Trophoblast cell (in vitro differentiated cells and primary cell): Measurements from ENCODE around the gene IL1F10.
A peak's percentile ranks its signal among the peaks of the same experiment; 100 is the strongest.

Experiments used
- DNase-seq, 2 donors: peaks; one replicate each; pipeline ENCODE4 v3.0.0-alpha.2; 2016
- H2AFZ ChIP-seq: 2 replicates; pipeline ENCODE4 v1.6.1; 2013; ENCODE audit warnings: low read length, moderate library complexity, mild to moderate bottlenecking; ENCODE audit not compliant: insufficient read depth, poor library complexity
- H2AK5ac ChIP-seq: 2 replicates; pipeline ENCODE4 v1.6.1; 2013; ENCODE audit warnings: mild to moderate bottlenecking, low read length
- H2BK120ac ChIP-seq: 2 replicates; pipeline ENCODE4 v1.6.1; 2013; ENCODE audit warnings: low read length, mild to moderate bottlenecking, moderate library complexity; ENCODE audit not compliant: insufficient read depth, poor library complexity
- H2BK12ac ChIP-seq: 2 replicates; pipeline ENCODE4 v1.6.1; 2013; ENCODE audit warnings: mild to moderate bottlenecking, low read length, moderate library complexity
- H2BK5ac ChIP-seq: 2 replicates; pipeline ENCODE4 v1.6.1; 2013; ENCODE audit warnings: low read length, low read depth, moderate library complexity, mild to moderate bottlenecking; ENCODE audit not compliant: poor library complexity
- H3K14ac ChIP-seq: 2 replicates; pipeline ENCODE4 v1.6.1; 2013; ENCODE audit warnings: mild to moderate bottlenecking, low read length
- H3K18ac ChIP-seq: 2 replicates; pipeline ENCODE4 v1.6.1; 2013; ENCODE audit warnings: mild to moderate bottlenecking, low read length
- H3K23ac ChIP-seq: 2 replicates; pipeline ENCODE4 v1.6.1; 2013; ENCODE audit warnings: low read length
- H3K27ac ChIP-seq: 2 replicates; pipeline ENCODE4 v1.5.1; 2013; ENCODE audit warnings: low read depth, mild to moderate bottlenecking, inconsistent platforms, low read length, moderate library complexity
- H3K27me3 ChIP-seq: 2 replicates; pipeline ENCODE4 v1.6.1; 2013; ENCODE audit warnings: inconsistent platforms, mild to moderate bottlenecking, low read length, moderate library complexity; ENCODE audit not compliant: insufficient read depth
- H3K36me3 ChIP-seq, 2 experiments: 1 replicate in 1 of 2; 2 replicates in 1 of 2; pipeline ENCODE4 v1.6.1; 2013; ENCODE audit warnings: low read length in 2 of 2, mild to moderate bottlenecking in 2 of 2, moderate library complexity in 1 of 2; ENCODE audit not compliant: insufficient read depth in 2 of 2, control insufficient read depth in 1 of 2
- H3K4ac ChIP-seq: 2 replicates; pipeline ENCODE4 v1.6.1; 2013; ENCODE audit warnings: low read depth, mild to moderate bottlenecking, low read length, moderate library complexity
- H3K4me1 ChIP-seq, 2 experiments: 1 replicate in 1 of 2; 2 replicates in 1 of 2; pipeline ENCODE4 v1.6.1; 2013; ENCODE audit warnings: low read length in 2 of 2, mild to moderate bottlenecking in 2 of 2, moderate library complexity in 1 of 2; ENCODE audit not compliant: insufficient read depth in 2 of 2, control insufficient read depth in 1 of 2
- H3K4me2 ChIP-seq: 2 replicates; pipeline ENCODE4 v1.6.1; 2013; ENCODE audit warnings: inconsistent platforms, mild to moderate bottlenecking, low read length, moderate library complexity
- H3K4me3 ChIP-seq: 2 replicates; pipeline ENCODE4 v1.5.1; 2013; ENCODE audit warnings: mild to moderate bottlenecking, low read depth, low read length, inconsistent platforms
- H3K79me1 ChIP-seq: one replicate; pipeline ENCODE4 v1.6.1; 2013; ENCODE audit warnings: low read length
- H3K79me2 ChIP-seq: 2 replicates; pipeline ENCODE4 v1.6.1; 2013; ENCODE audit warnings: low read length, mild to moderate bottlenecking; ENCODE audit not compliant: control insufficient read depth, insufficient read depth, poor library complexity
- H3K9ac ChIP-seq: 2 replicates; pipeline ENCODE4 v1.6.1; 2013; ENCODE audit warnings: mild to moderate bottlenecking, low read length
- H3K9me3 ChIP-seq: 2 replicates; pipeline ENCODE4 v1.6.1; 2013; ENCODE audit warnings: low read depth, mild to moderate bottlenecking, control low read depth, inconsistent platforms, low read length; ENCODE audit not compliant: insufficient read depth
- H4K12ac ChIP-seq: 2 replicates; pipeline ENCODE4 v1.6.1; 2013; ENCODE audit warnings: low read depth, mild to moderate bottlenecking, low read length, moderate library complexity
- H4K8ac ChIP-seq: 2 replicates; pipeline ENCODE4 v1.6.1; 2013; ENCODE audit warnings: low read depth, mild to moderate bottlenecking, low read length, moderate library complexity
- H4K91ac ChIP-seq: one replicate; pipeline ENCODE4 v1.6.1; 2013; ENCODE audit warnings: low read depth, mild to moderate bottlenecking, low read length, moderate library complexity
- WGBS: extraction: QIAGEN DNeasy Blood & Tissue Kit; methylation state at CpG from one replicate; pipeline ENCODE4 v1.1.7; 2013; ENCODE audit warnings: missing lambda C conversion rate; ENCODE audit not compliant: insufficient read length, insufficient coverage; ENCODE audit errors: extremely low coverage; 5-methylcytosine and 5-hydroxymethylcytosine counted together

IL1F10 gene

GRCh38 chr2:113064898-113065297 is 2.9 kb upstream of the IL1F10 start:
- no peak overlapping the region for H3K9ac ChIP-seq
- WGBS: no CpG with 5 or more reads among the region's 1 CpG
- no peaks in the 10 kb centered on the region for H3K79me2 ChIP-seq

GRCh38 chr2:113068249-113068648 is 479 bp downstream of the IL1F10 start:
- Histone ChIP-seq H2AFZ (no peak overlapping the region), H4K8ac (no peak overlapping the region), H3K18ac (no peak overlapping the region), H4K12ac (no peak overlapping the region), H2BK5ac (no peak overlapping the region), H3K27me3 (no peaks in the 10 kb centered on the region), H2BK12ac (no peak overlapping the region), H3K4me1 (peaks cover 5 to 7% of the 10 kb centered on the region in 2 experiments), H3K23ac (no peak overlapping the region), H3K79me1 (no peaks in the 10 kb centered on the region), H4K91ac (no peak overlapping the region), H3K9me3 (peaks cover 7% of the 10 kb centered on the region), H3K27ac (no peak overlapping the region), H3K4me3 (no peak overlapping the region), H2BK120ac (no peak overlapping the region), H3K36me3 (no peaks in the 10 kb centered on the region), H3K4ac (no peak overlapping the region), H3K79me2 (no peaks in the 10 kb centered on the region), H3K14ac (no peak overlapping the region), H3K9ac (no peak overlapping the region), H3K4me2 (no peak overlapping the region), H2AK5ac (no peak overlapping the region)
- no CpG with 5 or more reads among the region's 2 CpGs for WGBS
- DNase-seq: no peak

More at GRCh38 chr2:113064898-113065297, 2.9 kb upstream of the IL1F10 start:
- Histone ChIP-seq H3K14ac (no peak overlapping the region), H2AFZ (no peak overlapping the region), H4K12ac (no peak overlapping the region), H2BK120ac (no peak overlapping the region), H3K4ac (no peak overlapping the region), H3K23ac (peak overlapping the region; percentile 44), H3K4me2 (no peak overlapping the region), H3K4me1 (peaks cover 1 to 5% of the 10 kb centered on the region in 2 experiments), H3K36me3 (no peaks in the 10 kb centered on the region), H3K18ac (no peak overlapping the region), H3K27me3 (no peaks in the 10 kb centered on the region), H3K4me3 (no peak overlapping the region), H4K91ac (no peak overlapping the region), H4K8ac (no peak overlapping the region), H2AK5ac (no peak overlapping the region), H3K79me1 (no peaks in the 10 kb centered on the region), H2BK12ac (no peak overlapping the region), H2BK5ac (no peak overlapping the region), H3K9me3 (peaks cover 7% of the 10 kb centered on the region), H3K27ac (no peak overlapping the region)
- DNase-seq: no peak

- peak; percentile 77 to 96 for DNase-seq
- H4K8ac ChIP-seq: no peak overlapping the region
- no peak overlapping the region for H4K91ac ChIP-seq
- no peaks in the 10 kb centered on the region for H3K79me2 ChIP-seq
- no peaks in the 10 kb centered on the region for H3K79me1 ChIP-seq
- H4K12ac ChIP-seq: no peak overlapping the region
- H2BK12ac ChIP-seq: no peak overlapping the region
- H3K18ac ChIP-seq: no peak overlapping the region
- H2BK120ac ChIP-seq: no peak overlapping the region
- no CpG with 5 or more reads among the region's 5 CpGs for WGBS
- no peak overlapping the region for H3K9ac ChIP-seq
- peaks cover 5 to 7% of the 10 kb centered on the region in 2 experiments for H3K4me1 ChIP-seq
- H3K14ac ChIP-seq: no peak overlapping the region
- peaks cover 7% of the 10 kb centered on the region for H3K9me3 ChIP-seq
- no peak overlapping the region for H2AK5ac ChIP-seq
- H2BK5ac ChIP-seq: no peak overlapping the region
- no peaks in the 10 kb centered on the region for H3K36me3 ChIP-seq
- H2AFZ ChIP-seq: no peak overlapping the region
- no peak overlapping the region for H3K27ac ChIP-seq
- no peaks in the 10 kb centered on the region for H3K27me3 ChIP-seq
- no peak overlapping the region for H3K4me2 ChIP-seq
- H3K4ac ChIP-seq: no peak overlapping the region
- no peak overlapping the region for H3K4me3 ChIP-seq
- H3K23ac ChIP-seq: no peak overlapping the region
Observed at GRCh38 chr2:113068706-113069485, 1.1 kb downstream of the IL1F10 start.

- DNase-seq: peak; percentile 55 to 74
- no peaks in the 10 kb centered on the region for H3K79me2 ChIP-seq
- no peaks in the 10 kb centered on the region for H3K36me3 ChIP-seq
- peaks cover 5 to 7% of the 10 kb centered on the region in 2 experiments for H3K4me1 ChIP-seq
- H3K9me3 ChIP-seq: peaks cover 3% of the 10 kb centered on the region
- H3K79me1 ChIP-seq: no peaks in the 10 kb centered on the region
- H2AK5ac ChIP-seq: no peak overlapping the region
- no peak overlapping the region for H3K27ac ChIP-seq
- no peak overlapping the region for H3K4ac ChIP-seq
- H4K91ac ChIP-seq: no peak overlapping the region
- no peak overlapping the region for H4K8ac ChIP-seq
- no peak overlapping the region for H3K18ac ChIP-seq
- no CpG with 5 or more reads among the region's 4 CpGs for WGBS
- no peak overlapping the region for H2BK120ac ChIP-seq
- no peaks in the 10 kb centered on the region for H3K27me3 ChIP-seq
- H3K4me2 ChIP-seq: no peak overlapping the region
- H3K9ac ChIP-seq: no peak overlapping the region
- no peak overlapping the region for H4K12ac ChIP-seq
- no peak overlapping the region for H3K23ac ChIP-seq
- H2BK5ac ChIP-seq: no peak overlapping the region
- H3K4me3 ChIP-seq: no peak overlapping the region
- no peak overlapping the region for H3K14ac ChIP-seq
- H2AFZ ChIP-seq: no peak overlapping the region
- H2BK12ac ChIP-seq: no peak overlapping the region
Observed at GRCh38 chr2:113069676-113070605, 2.2 kb downstream of the IL1F10 start.
